ENCODE results near the gene CADPS2. TPM values are rescaled to one million over a fixed set of nuclear protein-coding genes. Genes with fewer than 3 reads are reported as not detected.

The CADPS2 gene
- total and polyA plus RNA-seq, 2 donors (not counting 1 experiment from before 2014, with no cell fraction given) = not detected

DNA sequence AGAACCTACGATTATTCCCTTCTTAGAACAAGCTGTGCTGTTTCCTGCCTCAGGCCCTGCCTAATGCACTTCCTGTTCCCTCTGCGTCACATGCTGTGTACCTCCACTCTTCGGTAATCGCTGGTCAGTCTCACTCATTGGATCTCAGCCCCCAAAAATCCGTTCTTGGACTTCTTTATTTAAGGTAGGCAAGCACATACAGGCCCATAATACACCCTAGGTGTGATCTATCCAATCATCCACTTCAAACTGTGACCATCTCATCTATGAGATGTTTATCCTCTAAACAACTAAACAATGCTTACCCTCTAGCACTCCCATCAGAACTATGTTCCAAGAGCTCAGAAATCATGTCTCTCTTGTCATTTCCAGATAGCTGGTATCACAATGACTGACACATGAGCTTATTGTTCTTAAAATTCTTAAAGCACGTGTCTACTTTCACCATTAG is 83.9 kb downstream of the CADPS2 start:
- ATAC-seq (ENCODE audit: low read depth) (no peak), DNase-seq (no peak)
- Histone ChIP-seq H3K9ac (ENCODE audit: low read length) (no peak overlapping the region), H3K27ac (ENCODE audit: low read length in 2 of 2) (no peak overlapping the region), H3K27me3 (replicated peaks in 1 of 4; ENCODE audit: control extremely low read depth in 1 of 4, control insufficient read depth in 3 of 4, insufficient read depth in 4 of 4, low read length in 3 of 4) (no peaks in the 10 kb centered on the region), H3K9me3 (ENCODE audit: control extremely low read depth in 1 of 3, control insufficient read depth in 2 of 3, insufficient read depth in 1 of 3, low read length in 2 of 3) (peaks cover 0 to 5% (median 0%) of the 10 kb centered on the region in 3 donors), H3K36me3 (replicated peaks in 1 of 2; ENCODE audit: control extremely low read depth in 1 of 2, control insufficient read depth in 1 of 2, extremely low read depth in 1 of 2, insufficient read depth in 2 of 2, low read length in 1 of 2) (no peaks in the 10 kb centered on the region), H2AFZ (ENCODE audit: insufficient read depth, low read depth, low read length, poor library complexity, severe bottlenecking) (no peak overlapping the region), H3K4me2 (replicated peaks; ENCODE audit: low read depth, low read length, poor library complexity, severe bottlenecking) (no peak overlapping the region), H3K4me1 (ENCODE audit: control insufficient read depth in 2 of 2, insufficient read depth in 2 of 2, low read length in 2 of 2) (no peaks in the 10 kb centered on the region), H3K79me2 (ENCODE audit: control insufficient read depth, insufficient read depth, low read length) (no peaks in the 10 kb centered on the region), H4K20me1 (ENCODE audit: control insufficient read depth, insufficient read depth, low read length, poor library complexity, severe bottlenecking) (no peaks in the 10 kb centered on the region), H3K4me3 (ENCODE audit: control extremely low read depth in 1 of 5, extremely low read depth in 1 of 5, insufficient read depth in 1 of 5, low read depth in 2 of 5, low read length in 4 of 5) (no peak overlapping the region)
- Mint-ChIP-seq H3K4me3 (no peak overlapping the region), H3K27ac (no peak overlapping the region), H3K4me1 (no peaks in the 10 kb centered on the region), H3K9me3 (ENCODE audit: insufficient read depth) (no peaks in the 10 kb centered on the region), H3K27me3 (no peaks in the 10 kb centered on the region)
- POLR2A ChIA-PET = no interaction called here
- WGBS (ENCODE audit: insufficient coverage) = 22% methylated on average over 5 of the region's 6 CpGs
- CTCF ChIA-PET = no interaction called here
- TF ChIP-seq CTCF (IDR thresholded peaks at IDR 0.05) (no peak), EZH2 (IDR thresholded peaks at IDR 0.05; ENCODE audit: borderline replicate concordance, insufficient read depth, low read depth, low read length, poor library complexity, severe bottlenecking) (no peak)
- intact Hi-C loops (cut with micrococcal nuclease) = no loop called here

DNA sequence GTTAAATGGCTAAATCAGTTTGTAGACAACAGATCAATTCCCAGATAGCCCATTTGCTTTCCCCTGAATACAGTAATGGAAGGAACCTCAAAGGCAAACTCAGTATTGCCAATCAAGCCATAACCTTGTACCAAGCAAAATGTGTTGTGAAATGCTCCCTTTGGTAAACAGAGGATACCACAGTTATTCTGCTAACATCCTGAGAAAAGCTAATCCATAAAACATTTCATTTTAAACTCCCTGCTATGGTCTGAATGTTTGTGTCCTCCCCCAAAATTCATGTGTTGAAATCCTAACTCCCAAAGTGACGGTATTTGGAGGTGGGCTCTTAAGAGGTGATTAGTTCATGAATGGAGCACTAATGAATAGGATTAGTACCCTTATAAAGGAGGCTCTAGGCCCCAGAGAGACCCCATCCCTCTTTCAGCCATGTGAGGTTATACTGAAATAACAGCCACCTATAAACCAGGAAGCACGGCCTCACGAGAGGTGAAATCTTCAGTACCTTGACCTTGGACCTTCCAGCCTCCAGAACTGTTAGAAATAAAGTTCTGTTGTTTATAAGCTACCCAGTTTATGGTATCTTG is 94.2 kb downstream of the CADPS2 start:
- H3K36me3 ChIP-seq (replicated peaks in 1 of 2; ENCODE audit: control extremely low read depth in 1 of 2, control insufficient read depth in 1 of 2, extremely low read depth in 1 of 2, insufficient read depth in 2 of 2, low read length in 1 of 2) = no peaks in the 10 kb centered on the region
- no peaks in the 10 kb centered on the region for H3K4me1 Mint-ChIP-seq
- H3K9me3 ChIP-seq (ENCODE audit: control extremely low read depth in 1 of 3, control insufficient read depth in 2 of 3, insufficient read depth in 1 of 3, low read length in 2 of 3) = no peaks in the 10 kb centered on the region
- no peaks in the 10 kb centered on the region for H3K79me2 ChIP-seq (ENCODE audit: control insufficient read depth, insufficient read depth, low read length)
- H3K9ac ChIP-seq (ENCODE audit: low read length) = no peak overlapping the region
- H3K9me3 Mint-ChIP-seq (ENCODE audit: insufficient read depth) = no peaks in the 10 kb centered on the region
- ChIA-PET POLR2A (no interaction called here), CTCF (no interaction called here)
- H3K4me3 Mint-ChIP-seq = no peak overlapping the region
- no peak overlapping the region for H3K27ac Mint-ChIP-seq
- H3K4me3 ChIP-seq (ENCODE audit: control extremely low read depth in 1 of 5, extremely low read depth in 1 of 5, insufficient read depth in 1 of 5, low read depth in 2 of 5, low read length in 4 of 5) = no peak overlapping the region
- ATAC-seq (ENCODE audit: low read depth) = no peak
- H3K27me3 Mint-ChIP-seq = no peaks in the 10 kb centered on the region
- H3K4me1 ChIP-seq (ENCODE audit: control insufficient read depth in 2 of 2, insufficient read depth in 2 of 2, low read length in 2 of 2) = no peaks in the 10 kb centered on the region
- no peak overlapping the region for H3K4me2 ChIP-seq (replicated peaks; ENCODE audit: low read depth, low read length, poor library complexity, severe bottlenecking)
- WGBS (ENCODE audit: insufficient coverage) = no CpG with 5 or more reads among the region's 3 CpGs
- no peak for DNase-seq
- H3K27ac ChIP-seq (ENCODE audit: low read length in 2 of 2) = no peak overlapping the region
- TF ChIP-seq CTCF (IDR thresholded peaks at IDR 0.05) (no peak), EZH2 (IDR thresholded peaks at IDR 0.05; ENCODE audit: borderline replicate concordance, insufficient read depth, low read depth, low read length, poor library complexity, severe bottlenecking) (no peak)
- no peaks in the 10 kb centered on the region for H3K27me3 ChIP-seq (replicated peaks in 1 of 4; ENCODE audit: control extremely low read depth in 1 of 4, control insufficient read depth in 3 of 4, insufficient read depth in 4 of 4, low read length in 3 of 4)
- no peak overlapping the region for H2AFZ ChIP-seq (ENCODE audit: insufficient read depth, low read depth, low read length, poor library complexity, severe bottlenecking)
- intact Hi-C loops (cut with micrococcal nuclease) = no loop called here
- no peaks in the 10 kb centered on the region for H4K20me1 ChIP-seq (ENCODE audit: control insufficient read depth, insufficient read depth, low read length, poor library complexity, severe bottlenecking)
